HG03521 (cell line): ENCODE results near the gene LRRC40.
"Not testable (repeated sequence)": the region's sequence is repeated elsewhere in the genome, so short reads cannot be mapped to it uniquely, and the experiment has no call there.

Source experiments
- ATAC-seq: cut with Tn5 transposase; IDR thresholded peaks from one replicate; pipeline ENCODE4 v1.9.1; 2021; ENCODE audit warnings: mild to moderate bottlenecking, moderate library complexity; ENCODE audit not compliant: unreplicated experiment

The LRRC40 gene

DNA sequence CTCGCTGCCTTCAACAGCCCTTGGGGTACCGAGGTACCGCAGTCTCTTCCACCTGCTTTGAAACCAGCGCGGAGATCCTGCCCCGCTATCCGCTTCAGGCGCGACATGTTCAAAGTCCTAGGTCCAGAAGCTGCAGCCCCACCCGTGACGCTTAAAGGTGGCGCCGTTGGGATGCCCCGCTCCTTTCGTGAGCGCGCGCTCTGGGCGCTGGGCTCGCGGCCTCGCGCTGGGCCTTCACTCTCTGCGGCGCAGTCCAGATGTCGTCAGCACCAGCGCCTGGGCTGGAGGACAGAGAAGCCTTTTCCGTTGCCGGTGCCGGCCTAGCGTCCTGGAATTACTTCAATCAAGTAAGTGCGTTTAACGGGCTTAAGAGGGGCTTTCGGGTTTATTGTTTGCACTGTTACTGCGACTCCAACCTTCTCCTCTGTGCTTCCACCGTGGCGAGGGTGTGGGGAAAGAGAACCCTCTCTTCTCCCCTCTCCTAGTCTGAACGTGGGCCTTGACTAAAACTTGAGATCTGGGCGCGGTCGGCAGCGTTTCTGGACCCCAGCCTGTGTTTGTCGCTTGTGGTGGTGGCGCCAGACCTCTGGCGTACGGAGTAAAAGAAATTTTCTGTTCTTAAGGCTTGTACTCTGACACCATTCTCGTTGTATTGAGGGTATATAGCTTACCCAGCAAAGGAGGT is at the start of gene LRRC40:
LRRC40 (minus strand) TSS at position 146 of the 685 bp plus-strand sequence; CDS start at position 107, 39 bp downstream.
- peak; percentile 88 for ATAC-seq

DNA sequence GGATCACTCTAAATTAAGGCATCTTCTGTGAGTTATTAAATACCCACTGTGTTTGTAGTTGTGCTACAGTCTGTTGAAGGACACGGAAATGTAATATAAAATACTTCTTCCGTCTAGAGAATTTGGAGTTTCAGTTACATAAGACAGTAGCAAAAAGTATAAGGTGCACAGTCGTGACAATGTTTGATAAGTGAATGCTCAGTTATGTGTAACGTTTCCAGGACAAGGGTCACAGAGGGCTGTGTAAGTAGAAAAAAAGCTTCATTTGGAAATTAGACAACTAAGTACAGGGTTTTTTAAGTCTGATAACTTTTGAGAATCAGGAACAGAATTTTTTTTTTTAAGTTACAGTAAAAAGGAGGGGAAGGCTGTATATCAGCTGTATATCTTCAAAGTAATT is 43.4 kb upstream of the LRRC40 start:
- no peak for ATAC-seq

DNA sequence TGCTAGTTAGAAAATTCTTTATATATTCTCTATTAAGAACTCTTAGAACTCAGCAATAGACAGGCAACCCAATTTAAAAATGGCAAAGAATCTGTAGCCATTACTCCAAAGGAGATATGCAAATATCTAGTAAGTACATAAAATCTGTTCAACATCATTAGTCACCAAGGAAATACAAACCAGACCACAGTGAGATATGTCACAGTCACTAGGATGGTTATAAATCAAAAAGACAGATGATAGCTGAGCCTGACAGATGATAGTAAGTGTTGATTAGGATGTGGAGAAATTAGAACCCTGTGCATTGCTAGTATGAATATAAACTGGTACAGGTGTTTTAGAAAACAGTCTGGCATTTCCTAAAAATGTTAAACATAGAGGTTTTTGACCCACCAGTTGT is 42.4 kb upstream of the LRRC40 start:
- no peak for ATAC-seq

DNA sequence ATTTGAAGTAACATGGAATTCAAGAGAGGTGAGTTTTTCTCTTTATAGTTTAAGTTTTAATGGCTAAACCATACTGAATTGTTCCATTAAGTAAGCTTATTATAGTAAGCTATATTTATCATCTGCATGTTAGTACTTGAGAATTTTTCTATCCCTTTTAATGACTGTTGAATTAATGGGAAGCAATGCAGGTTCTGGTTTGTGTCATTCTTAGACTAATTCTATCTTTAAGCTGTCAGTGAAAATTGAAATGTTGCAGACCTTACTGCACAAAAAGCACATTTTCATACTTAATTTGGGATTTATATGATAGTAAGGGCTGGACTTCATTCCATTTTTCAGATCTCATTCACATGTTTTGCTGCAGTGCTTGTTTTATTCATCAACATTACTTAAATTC is 41.7 kb upstream of the LRRC40 start:
- no peak for ATAC-seq

DNA sequence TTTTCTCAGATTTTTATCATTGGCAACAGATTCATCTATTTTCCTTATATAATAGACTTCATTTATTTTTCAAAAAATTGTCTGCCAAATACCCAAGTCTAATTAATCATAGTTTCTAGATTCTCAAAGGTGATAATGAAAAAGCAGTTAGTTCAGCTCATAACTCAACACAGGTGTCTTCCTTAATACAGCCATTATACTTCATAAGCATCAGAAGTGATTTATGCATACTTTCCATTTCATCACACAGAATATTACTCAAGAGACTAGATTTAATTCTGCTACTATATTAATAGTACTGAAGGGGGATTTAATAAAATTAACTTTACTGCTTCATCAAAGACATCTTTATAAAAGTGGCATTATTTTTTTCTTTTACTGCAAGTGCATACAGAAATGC is 34.6 kb upstream of the LRRC40 start:
- no peak for ATAC-seq

DNA sequence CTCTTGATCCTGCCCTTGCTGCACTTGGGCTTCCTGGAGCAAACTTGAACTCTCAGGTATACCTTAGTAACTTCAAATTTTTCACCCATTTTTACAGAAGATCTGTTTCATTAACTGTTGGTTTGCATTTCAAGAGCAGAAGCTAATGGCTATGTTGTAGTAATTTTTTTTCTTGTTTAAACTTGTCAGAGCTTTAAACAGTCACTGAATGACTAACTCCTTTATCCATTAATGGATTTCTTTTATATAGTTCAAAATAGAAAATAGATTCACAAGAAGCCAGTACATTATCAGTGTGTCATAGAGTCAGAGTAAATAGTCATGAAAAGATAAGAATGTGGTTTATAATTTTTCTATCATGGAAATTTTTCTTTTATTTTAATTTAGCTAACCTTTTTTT is 29.4 kb upstream of the LRRC40 start:
- ATAC-seq: no peak

DNA sequence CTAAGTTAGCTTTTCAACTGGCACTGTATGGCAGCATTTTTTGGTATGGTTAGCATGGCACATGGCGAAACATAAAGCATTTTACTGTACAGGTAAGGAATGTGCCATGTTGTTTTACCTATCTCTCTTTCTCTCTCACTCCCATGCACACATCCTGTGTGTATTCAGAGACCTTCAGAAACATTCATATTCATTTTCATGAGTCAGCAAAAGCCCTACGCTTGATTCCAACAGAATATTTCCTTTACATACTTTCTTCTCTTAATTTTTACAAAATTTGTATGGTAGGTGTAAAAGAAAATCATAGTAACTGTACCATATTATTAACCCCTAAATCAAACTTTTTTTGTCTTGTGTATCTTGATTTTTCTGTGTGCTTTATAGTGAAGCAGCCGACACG is 26.1 kb upstream of the LRRC40 start:
- ATAC-seq: no peak

DNA sequence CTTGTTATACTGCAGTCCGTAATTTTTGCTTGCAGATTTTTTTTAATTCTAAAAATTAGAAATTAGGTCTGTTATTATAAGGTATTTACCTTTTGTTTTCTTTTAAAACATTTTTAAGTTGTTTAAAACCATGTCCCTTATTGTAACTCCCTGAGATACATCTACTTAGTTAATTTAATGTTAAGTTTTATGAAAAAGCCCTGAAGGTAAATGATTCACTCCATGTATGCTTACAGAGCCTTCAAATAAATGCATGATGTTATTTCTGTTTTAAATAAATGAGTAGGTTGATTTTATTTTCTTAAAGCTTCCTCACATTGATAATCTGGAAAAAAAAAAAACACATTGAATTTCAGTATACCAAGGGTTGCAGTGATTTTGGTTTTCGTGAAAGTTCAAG is 23.3 kb upstream of the LRRC40 start:
- ATAC-seq: no peak

DNA sequence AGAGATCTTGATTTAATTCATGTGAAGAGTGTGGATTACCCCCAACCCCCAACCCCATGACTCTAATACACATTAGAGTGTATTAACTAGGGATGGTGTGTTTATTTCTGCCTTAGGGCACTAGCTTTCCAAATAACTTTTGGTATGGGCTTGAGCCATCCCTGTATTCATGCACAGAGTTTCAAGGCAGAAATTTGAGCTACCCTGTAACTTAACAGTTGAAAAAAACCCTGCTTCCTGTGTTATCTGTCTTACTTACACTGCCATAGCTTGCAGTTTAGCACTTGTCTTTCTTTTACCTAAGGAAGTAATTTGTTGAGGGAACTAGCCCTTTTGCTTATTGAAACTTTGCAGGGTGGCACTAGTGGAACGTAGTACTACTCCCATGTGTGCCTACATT is 22.1 kb upstream of the LRRC40 start:
- ATAC-seq: no peak

DNA sequence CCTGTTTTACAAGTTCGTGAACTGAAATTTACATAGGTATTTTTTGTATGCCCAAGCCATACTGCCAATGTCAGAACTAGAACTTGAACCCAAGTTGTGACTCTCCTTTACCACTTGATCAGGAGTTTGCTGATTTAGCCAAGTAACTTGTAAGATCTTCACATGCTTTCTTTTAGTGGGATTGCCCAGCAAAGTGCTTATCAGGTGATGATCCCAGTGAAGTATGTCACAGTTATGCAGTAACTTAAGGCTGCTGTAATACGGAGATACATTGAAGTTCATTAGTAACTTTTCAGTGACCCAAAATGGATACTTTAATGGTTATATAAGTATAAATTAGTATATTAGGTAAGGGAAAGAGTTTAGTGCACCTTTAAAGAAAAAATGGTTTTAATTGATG is 19.6 kb upstream of the LRRC40 start:
- ATAC-seq: no peak

DNA sequence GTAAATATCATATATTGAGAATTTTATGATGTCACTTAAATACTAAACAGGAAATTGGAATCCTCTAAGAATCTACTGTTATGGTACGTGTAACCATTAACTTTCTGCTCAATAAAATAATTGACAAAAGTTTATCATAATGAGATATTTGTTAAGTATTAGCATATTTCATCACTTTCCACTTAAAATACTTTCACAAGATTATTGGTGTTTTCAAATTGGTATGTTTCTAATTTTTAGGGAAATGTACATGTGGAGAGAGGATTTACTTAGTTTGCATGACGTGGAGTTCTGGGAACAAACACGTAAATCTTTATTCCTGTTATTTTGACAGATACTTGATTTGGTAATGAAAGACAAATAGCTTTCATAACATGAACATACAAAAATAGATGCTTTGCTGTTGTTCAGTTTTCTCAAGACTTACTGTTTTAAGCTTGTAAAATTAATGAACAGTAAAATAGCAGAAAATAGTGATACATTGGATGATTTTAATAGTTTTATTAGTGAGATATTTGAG is 17.4 kb upstream of the LRRC40 start:
- ATAC-seq: no peak

DNA sequence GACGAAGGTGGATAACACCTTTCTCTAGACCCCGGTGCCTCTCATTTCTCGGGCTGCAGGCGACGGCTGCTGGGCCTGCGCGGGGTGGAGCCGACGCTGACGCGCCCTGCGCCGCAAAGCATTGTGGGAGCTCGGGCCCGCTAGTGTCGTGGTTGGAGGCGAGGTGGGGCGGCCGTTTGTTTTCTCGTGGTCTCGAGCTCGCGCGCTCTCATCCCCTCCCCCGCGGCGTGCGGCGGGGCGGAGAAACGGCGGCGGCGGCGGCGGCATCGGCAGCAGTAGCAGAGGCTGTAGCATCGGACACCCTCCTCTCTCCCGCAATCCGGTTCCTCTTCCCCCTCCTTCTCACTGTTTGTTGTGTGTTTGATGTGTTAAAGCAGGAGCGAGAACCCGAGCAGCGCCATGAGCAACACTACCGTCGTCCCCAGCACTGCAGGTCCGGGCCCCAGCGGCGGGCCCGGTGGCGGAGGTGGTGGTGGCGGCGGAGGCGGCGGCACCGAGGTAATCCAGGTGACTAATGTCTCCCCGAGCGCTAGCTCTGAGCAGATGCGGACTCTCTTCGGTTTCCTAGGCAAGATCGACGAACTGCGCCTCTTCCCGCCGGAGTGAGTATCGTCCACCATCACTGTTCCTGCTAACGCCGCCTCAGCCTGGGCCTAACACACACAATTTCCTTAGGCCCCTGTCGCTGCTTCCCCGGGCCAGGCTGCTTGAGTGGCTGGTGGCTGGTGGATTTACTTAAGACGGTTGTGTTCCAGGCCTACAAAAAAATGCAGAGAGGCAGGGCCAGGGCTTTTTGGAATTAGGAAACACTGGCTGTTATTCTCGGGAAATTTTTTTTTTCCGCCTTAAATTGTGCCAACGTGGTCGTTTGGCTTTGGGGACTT is 16.1 kb upstream of the LRRC40 start, which contains the start of gene SRSF11:
SRSF11 (plus strand) TSS at position 143 of the 884 bp plus-strand sequence; CDS start at position 400, 257 bp downstream.
- peak; percentile 95 for ATAC-seq

DNA sequence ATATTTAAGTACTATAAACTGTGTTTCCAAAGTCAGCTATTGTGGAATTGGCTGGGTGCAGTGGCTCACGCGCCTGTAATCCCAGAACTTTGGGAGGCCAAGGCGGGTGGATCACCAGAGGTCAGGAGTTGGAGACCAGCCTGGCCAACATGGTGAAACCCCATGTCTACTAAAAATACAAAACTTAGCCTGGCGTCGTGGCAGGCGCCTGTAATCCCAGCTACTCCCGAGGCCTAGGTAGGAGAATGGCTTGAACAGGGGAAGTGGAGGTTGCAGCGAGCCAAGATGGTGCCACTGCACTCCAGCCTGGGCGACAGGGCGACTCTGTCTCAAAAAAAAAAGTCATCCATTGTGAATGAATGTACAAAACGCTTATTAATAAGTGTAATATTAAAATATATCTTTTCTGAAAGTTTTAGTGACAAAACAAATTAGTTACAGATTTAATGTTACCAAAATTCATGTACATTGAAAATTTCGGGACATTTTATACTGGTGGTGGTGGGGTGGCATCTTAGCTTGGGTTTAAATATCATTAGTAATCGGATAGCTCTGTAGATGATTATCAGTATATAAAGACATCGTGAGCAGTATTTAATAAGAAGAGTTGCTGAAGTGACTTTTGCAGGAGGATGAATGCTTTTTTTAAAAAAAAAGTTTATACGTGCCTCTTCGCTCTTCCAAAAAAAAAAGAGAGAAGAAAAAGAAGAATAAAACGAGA is 15.3 kb upstream of the LRRC40 start:
- ATAC-seq: no peak

DNA sequence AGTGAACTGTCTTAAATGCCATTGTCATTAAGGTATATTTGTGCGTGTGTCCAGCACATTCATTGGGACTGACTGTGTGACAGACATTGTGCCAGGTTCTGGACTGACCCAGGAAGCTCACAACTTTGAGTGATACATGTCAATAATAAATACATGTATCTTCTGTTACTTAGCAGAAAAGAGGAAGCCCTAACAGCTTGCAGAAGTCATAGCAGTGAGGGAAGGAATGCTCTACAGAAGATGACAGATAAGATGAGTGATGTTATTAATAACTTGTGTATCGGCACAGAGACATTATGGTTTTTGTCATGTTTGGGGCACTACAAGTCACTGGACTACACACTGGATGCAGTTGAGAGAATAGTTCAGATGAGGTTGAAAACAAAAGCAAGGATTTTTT is 14.6 kb upstream of the LRRC40 start:
- no peak for ATAC-seq

DNA sequence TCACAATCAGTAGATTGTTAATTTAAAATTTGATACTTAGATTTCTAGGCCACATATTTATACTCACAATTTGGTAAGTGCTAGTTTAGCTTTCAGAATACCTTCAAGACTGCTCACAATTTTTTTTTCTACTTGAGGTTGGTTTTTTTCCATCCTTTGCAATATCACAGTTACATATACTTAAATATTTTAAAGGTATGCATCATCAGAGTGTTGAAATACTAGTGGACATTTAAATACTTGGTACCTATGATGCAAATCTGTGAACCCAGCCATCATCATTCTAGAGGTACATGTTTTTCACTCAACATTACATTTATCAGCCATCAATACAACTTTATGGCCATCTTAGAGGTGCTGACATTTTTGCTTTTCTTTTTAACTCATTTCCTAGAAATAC is 6.2 kb upstream of the LRRC40 start:
- no peak for ATAC-seq

DNA sequence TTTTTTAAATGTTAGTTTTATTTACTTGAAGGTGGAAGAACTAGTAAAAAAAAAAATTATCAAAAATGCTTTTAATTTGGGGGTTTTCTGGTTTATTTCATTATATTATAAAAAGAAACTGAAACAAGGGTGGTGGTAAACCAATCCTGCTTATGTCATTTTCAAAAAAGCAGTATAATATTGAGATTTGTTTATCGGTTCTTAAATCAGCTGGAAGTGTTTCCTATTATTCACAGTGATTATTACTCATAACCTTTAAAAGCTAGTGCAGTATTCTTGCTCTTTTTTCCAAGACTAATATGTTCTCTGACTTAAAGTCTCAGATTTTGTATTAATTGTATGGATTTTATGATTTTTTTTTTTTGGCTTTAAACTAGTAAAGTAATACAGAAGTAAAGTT is 5.4 kb upstream of the LRRC40 start:
- ATAC-seq: no peak

DNA sequence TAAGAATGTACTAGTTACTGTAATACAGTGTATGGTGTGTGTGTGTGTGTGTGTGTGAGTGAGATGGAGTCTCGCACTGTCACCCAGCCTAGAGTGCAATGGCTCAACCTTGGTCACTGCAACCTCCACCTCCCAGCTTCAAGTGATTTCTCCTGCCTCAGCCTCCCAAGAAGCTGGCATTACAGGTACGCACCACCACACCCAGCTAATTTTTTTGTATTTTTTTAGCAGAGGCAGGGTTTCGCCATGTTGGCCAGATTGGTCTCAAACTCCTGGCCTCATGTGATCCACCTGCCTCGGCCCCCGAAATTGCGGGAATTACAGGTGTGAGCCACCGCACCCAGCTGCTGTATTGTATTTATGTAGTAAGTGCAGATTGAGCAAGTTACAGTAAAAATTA is 2.9 kb upstream of the LRRC40 start:
- no peak for ATAC-seq

DNA sequence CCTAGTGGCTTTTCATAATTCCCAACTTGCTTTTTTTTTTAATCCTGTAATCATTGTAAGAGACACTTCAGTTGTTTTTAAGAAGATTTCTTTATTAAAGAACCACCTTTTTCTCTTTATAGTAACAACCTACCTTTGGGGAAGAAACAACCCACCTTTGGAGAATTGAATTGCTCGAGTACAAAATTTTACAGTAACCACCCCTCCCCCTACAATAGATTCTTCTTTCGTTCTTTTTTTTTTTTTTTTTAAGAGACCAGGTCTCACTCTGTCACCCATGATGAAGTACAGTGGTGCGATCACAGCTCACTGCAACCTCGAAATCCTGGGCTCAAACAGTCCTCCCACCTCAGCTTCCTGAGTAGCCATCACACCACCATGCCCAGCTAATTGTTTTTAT is 2.1 kb upstream of the LRRC40 start:
- ATAC-seq: no peak

DNA sequence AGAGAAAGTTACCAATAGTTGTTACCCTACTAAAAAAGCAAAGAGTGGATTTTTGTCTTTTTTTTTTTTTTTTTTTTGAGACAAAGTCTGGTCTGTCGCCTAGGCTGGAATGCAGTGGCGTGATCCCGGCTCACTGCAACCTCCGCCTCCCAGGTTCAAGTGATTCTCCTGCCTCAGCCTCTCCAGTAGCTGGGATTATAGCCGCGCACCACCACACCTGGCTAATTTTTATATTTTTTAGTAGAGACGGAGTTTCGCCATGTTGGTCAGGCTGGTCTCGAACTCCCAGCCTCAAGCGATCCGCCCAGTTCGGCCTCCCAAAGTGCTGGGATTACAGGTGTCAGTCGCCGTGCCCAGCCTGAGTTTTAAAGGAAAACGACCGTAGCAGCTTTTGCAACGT is 1.5 kb upstream of the LRRC40 start:
- not testable (repeated sequence) for ATAC-seq

DNA sequence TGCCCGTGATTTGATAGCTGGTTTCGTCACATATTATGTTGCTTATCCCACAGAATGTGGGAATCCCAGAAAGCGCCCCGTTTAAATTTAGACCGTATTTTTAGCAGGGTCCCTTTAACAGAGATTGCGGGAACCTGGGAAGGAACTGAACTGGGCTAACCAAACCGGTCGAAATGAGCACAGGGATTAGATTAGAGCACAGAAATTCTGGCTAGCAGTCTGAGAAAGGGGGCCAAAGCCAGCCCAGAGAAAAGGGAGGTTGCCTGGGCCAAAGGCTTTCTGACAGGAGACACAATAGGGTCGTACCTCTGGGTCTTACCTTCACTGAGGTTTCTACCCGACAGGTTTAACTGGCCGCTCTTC is 327 bp downstream of the LRRC40 start:
- peak; percentile 27 for ATAC-seq

DNA sequence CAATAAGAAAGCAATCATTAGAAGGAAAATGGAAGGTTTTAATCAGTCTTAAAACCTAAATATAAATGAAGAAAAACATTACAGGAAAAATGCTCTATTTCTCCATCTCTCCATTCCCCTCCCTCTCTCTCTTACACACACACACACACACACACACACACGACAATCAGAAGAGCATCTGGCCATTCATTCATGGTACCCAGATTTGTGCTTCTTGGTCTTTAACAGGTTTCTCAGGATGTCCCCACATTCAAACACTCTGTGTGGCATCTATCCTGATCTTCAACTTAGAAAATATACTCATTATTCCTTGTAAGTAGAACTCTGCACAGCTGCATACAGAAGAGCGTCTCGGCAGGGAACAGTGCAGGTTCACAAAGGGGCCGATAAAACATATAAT is 779 bp downstream of the LRRC40 start:
- ATAC-seq: no peak
